Measurements from ENCODE around the gene LEO1.

LEO1 gene

GRCh38 chr15:51970132-51970817, 1.3 kb downstream of the LEO1 start:
- H3K4me3 Mint-ChIP-seq = peak overlapping the region; percentile 97
- ATAC-seq = no peak
- peaks cover 17% of the 10 kb centered on the region for H3K4me1 Mint-ChIP-seq
- peak overlapping the region; percentile 96 for H3K27ac Mint-ChIP-seq
- H3K9me3 Mint-ChIP-seq = peaks cover 9% of the 10 kb centered on the region
- no peaks in the 10 kb centered on the region for H3K27me3 Mint-ChIP-seq
- peaks cover 25% of the 10 kb centered on the region for H3K36me3 Mint-ChIP-seq

GRCh38 chr15:51969728-51970127, 1.9 kb downstream of the LEO1 start:
- Mint-ChIP-seq H3K36me3 (peaks cover 28% of the 10 kb centered on the region), H3K27ac (no peak overlapping the region), H3K4me3 (no peak overlapping the region), H3K9me3 (peaks cover 9% of the 10 kb centered on the region), H3K4me1 (peaks cover 17% of the 10 kb centered on the region), H3K27me3 (no peaks in the 10 kb centered on the region)
- ATAC-seq = no peak

GRCh38 chr15:51967583-51967982, 4.0 kb downstream of the LEO1 start:
- Mint-ChIP-seq H3K4me3 (no peak overlapping the region), H3K36me3 (peaks cover 40% of the 10 kb centered on the region), H3K27me3 (no peaks in the 10 kb centered on the region), H3K27ac (no peak overlapping the region), H3K4me1 (peaks cover 17% of the 10 kb centered on the region), H3K9me3 (peaks cover 9% of the 10 kb centered on the region)
- ATAC-seq = no peak

DNA sequence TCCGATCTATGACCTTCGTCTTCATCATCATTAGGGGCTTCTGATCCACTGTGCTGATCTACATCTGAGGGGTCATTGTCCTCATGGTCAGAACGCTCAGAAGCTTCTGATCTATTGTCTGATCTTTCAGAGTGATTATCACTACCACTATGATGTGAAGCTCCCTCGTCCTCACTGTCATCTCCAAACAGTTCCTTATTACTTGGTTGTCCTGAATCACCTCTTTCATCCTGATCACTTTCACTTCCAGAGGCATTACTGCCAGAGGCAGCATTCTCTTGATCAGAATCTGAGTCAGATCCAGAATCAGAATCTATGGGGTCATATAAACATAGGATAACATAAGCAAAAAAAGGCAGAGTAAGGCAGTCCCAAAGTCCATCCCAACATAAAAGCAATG, 5.4 kb downstream of the LEO1 start:
- Mint-ChIP-seq H3K27me3 (no peaks in the 10 kb centered on the region), H3K27ac (no peak overlapping the region), H3K36me3 (peaks cover 53% of the 10 kb centered on the region), H3K4me3 (no peak overlapping the region), H3K4me1 (peaks cover 13% of the 10 kb centered on the region), H3K9me3 (peaks cover 9% of the 10 kb centered on the region)
- no peak for ATAC-seq

DNA sequence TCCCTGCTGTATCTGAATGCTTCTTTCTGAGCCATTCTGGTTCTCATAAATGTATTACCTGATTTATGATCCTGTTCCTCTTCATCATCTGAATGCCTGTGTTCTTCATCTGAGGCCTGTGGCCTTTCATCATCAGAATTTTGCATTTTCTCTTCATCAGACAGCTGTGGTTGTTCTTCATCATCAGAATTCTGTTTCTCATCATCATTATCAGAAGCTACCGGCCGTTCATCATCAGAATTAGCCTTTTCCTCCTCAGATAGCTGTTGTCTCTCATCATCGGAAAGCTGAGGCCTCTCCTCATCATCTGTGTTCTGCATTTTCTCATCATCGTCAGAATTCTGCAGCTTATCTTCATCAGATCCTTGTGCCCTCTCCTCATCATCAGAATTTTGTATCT, 5.9 kb downstream of the LEO1 start:
- Mint-ChIP-seq H3K27me3 (no peaks in the 10 kb centered on the region), H3K9me3 (peaks cover 9% of the 10 kb centered on the region), H3K36me3 (peaks cover 57% of the 10 kb centered on the region), H3K4me1 (peaks cover 8% of the 10 kb centered on the region), H3K4me3 (no peak overlapping the region), H3K27ac (no peak overlapping the region)
- no peak for ATAC-seq

DNA sequence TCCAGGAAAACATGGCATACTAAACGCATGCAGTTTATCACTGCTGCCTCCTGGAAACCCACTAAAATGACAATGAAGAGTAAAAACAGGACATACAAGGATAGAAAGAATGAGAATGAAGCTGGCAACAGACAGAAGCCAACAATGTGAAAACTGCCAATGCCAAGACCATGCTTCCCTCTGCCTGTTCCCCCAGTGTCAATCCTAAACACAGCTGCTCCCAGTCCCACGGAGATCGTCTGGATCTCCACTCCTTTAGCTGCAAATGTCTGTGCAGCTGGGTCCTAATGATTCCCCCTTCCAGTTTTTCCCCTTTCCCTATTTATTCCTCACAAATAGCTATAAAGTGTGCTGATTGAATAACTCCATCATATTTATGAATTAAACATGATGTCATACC, 16.1 kb downstream of the LEO1 start:
- no peaks in the 10 kb centered on the region for H3K27me3 Mint-ChIP-seq
- ATAC-seq = no peak
- H3K9me3 Mint-ChIP-seq = no peaks in the 10 kb centered on the region
- no peaks in the 10 kb centered on the region for H3K4me1 Mint-ChIP-seq
- no peak overlapping the region for H3K4me3 Mint-ChIP-seq
- H3K36me3 Mint-ChIP-seq = peaks cover 65% of the 10 kb centered on the region
- H3K27ac Mint-ChIP-seq = no peak overlapping the region

DNA sequence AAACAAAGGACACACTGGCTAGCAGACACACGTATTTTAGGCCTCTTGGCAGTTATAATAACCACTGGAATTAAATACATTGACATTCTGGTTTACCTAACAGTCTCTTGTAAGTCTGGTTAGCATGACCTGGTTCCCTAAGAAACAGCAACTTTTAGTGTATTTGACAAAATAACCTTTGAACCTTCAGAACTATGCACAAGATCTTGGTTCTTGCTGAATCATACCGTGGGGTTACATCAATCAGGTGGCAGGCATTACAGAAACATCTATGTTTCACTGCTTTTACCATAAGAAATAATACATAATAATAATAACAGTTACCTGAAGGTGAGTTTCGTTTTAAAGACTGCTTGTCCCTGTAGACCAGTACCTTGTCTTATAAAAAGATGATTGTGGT, 18.8 kb downstream of the LEO1 start:
- Mint-ChIP-seq H3K27me3 (no peaks in the 10 kb centered on the region), H3K4me3 (no peak overlapping the region), H3K36me3 (peaks cover 60% of the 10 kb centered on the region), H3K27ac (no peak overlapping the region), H3K9me3 (no peaks in the 10 kb centered on the region), H3K4me1 (no peaks in the 10 kb centered on the region)
- ATAC-seq = no peak

GRCh38 chr15:51947124-51947523, 24.5 kb downstream of the LEO1 start:
- Mint-ChIP-seq H3K36me3 (peaks cover 69% of the 10 kb centered on the region), H3K9me3 (no peaks in the 10 kb centered on the region), H3K27ac (no peak overlapping the region), H3K4me1 (no peaks in the 10 kb centered on the region), H3K27me3 (no peaks in the 10 kb centered on the region), H3K4me3 (no peak overlapping the region)
- ATAC-seq = no peak

- no peaks in the 10 kb centered on the region for H3K27me3 Mint-ChIP-seq
- ATAC-seq = no peak
- H3K36me3 Mint-ChIP-seq = peaks cover 42% of the 10 kb centered on the region
- H3K9me3 Mint-ChIP-seq = no peaks in the 10 kb centered on the region
- no peak overlapping the region for H3K27ac Mint-ChIP-seq
- H3K4me1 Mint-ChIP-seq = peaks cover 22% of the 10 kb centered on the region
- H3K4me3 Mint-ChIP-seq = no peak overlapping the region
Observed at GRCh38 chr15:51939216-51939615, 32.4 kb downstream of the LEO1 start.

DNA sequence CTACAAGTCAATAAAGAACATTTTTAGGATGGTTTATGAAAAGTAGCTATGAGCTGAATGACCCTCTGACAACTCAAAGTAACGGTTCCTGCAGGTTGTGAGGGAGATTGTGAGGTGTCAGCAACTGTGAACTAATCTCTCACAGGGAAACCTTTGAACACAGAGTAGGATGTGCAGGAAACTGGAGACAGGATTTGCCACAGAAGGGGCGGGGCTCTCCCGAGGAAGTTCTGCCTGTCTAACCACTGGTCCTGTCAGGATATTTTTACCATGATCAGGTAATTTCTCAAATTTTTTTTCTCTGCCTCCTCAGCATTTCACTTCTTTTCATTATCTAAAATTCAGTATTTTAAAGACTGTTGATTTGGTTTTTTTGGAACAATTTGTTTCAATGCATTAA, 33.3 kb downstream of the LEO1 start:
- Mint-ChIP-seq H3K4me1 (peaks cover 22% of the 10 kb centered on the region), H3K9me3 (no peaks in the 10 kb centered on the region), H3K4me3 (no peak overlapping the region), H3K36me3 (peaks cover 33% of the 10 kb centered on the region), H3K27me3 (no peaks in the 10 kb centered on the region), H3K27ac (no peak overlapping the region)
- ATAC-seq = no peak

GRCh38 chr15:51936105-51936478, 35.5 kb downstream of the LEO1 start:
- H3K4me1 Mint-ChIP-seq = peaks cover 22% of the 10 kb centered on the region
- no peaks in the 10 kb centered on the region for H3K9me3 Mint-ChIP-seq
- H3K36me3 Mint-ChIP-seq = peaks cover 22% of the 10 kb centered on the region
- H3K4me3 Mint-ChIP-seq = peak overlapping the region; percentile 1
- no peaks in the 10 kb centered on the region for H3K27me3 Mint-ChIP-seq
- H3K27ac Mint-ChIP-seq = peak overlapping the region; percentile 75
- ATAC-seq = no peak

GRCh38 chr15:51935466-51936104, 36.0 kb downstream of the LEO1 start:
- peaks cover 22% of the 10 kb centered on the region for H3K36me3 Mint-ChIP-seq
- H3K27ac Mint-ChIP-seq = peak overlapping the region; percentile 75
- no peaks in the 10 kb centered on the region for H3K9me3 Mint-ChIP-seq
- ATAC-seq = peak; percentile 89
- peaks cover 22% of the 10 kb centered on the region for H3K4me1 Mint-ChIP-seq
- no peaks in the 10 kb centered on the region for H3K27me3 Mint-ChIP-seq
- peak overlapping the region; percentile 31 for H3K4me3 Mint-ChIP-seq

- ATAC-seq = no peak
- Mint-ChIP-seq H3K4me1 (peaks cover 22% of the 10 kb centered on the region), H3K27ac (no peak overlapping the region), H3K27me3 (no peaks in the 10 kb centered on the region), H3K4me3 (no peak overlapping the region), H3K9me3 (no peaks in the 10 kb centered on the region), H3K36me3 (peaks cover 22% of the 10 kb centered on the region)
Observed at GRCh38 chr15:51932161-51932560, 39.4 kb downstream of the LEO1 start.

GRCh38 chr15:51931638-51932037, 39.9 kb downstream of the LEO1 start:
- ATAC-seq = no peak
- Mint-ChIP-seq H3K36me3 (peaks cover 20% of the 10 kb centered on the region), H3K4me1 (peaks cover 21% of the 10 kb centered on the region), H3K27me3 (no peaks in the 10 kb centered on the region), H3K9me3 (no peaks in the 10 kb centered on the region), H3K4me3 (no peak overlapping the region), H3K27ac (no peak overlapping the region)

GRCh38 chr15:51931016-51931415, 40.6 kb downstream of the LEO1 start:
- no peak for ATAC-seq
- Mint-ChIP-seq H3K27ac (no peak overlapping the region), H3K4me3 (no peak overlapping the region), H3K4me1 (peaks cover 14% of the 10 kb centered on the region), H3K9me3 (no peaks in the 10 kb centered on the region), H3K27me3 (no peaks in the 10 kb centered on the region), H3K36me3 (peaks cover 20% of the 10 kb centered on the region)

DNA sequence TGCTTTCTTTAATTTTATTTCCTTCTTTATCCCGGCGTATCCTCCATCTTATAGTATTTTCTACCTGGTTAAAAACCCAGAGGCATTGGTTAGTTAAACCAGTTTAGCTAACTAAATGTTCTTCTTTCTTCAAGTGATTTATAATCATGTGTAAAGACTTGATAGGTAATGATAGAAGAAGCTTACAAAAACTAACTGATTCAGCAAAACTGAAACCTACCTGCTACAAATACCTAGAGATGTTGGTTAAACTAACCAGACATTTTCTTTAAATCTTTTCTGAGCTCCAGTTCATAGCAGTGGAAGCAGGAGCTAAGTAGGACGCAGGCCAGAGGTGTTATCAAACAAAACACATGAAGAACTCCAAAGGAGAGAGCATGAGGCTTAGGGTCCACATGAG, 44.8 kb downstream of the LEO1 start:
- H3K4me1 Mint-ChIP-seq = no peaks in the 10 kb centered on the region
- ATAC-seq = no peak
- no peak overlapping the region for H3K27ac Mint-ChIP-seq
- H3K27me3 Mint-ChIP-seq = no peaks in the 10 kb centered on the region
- H3K9me3 Mint-ChIP-seq = no peaks in the 10 kb centered on the region
- H3K4me3 Mint-ChIP-seq = no peak overlapping the region
- H3K36me3 Mint-ChIP-seq = peaks cover 39% of the 10 kb centered on the region

Measured in stimulated activated memory B cell treated with anti-CD40 and anti-IgM and Interleukin-4, amounts not matched to agents 10 μg/mL and 1 μg/mL and 100 μg/mL, for 72 hours (primary cell).